GM18520 (cell line): ENCODE data around the gene MAS1L.
"Not testable (repeated sequence)": the region's sequence is repeated elsewhere in the genome, so short reads cannot be mapped to it uniquely, and the experiment has no call there.

Source experiments
- ATAC-seq: cut with Tn5 transposase; IDR thresholded peaks from one replicate; pipeline ENCODE4 v1.9.1; 2021; ENCODE audit not compliant: unreplicated experiment

MAS1L gene

GRCh38 chr6:29483735-29484134 lies 4.0 kb downstream of the MAS1L start:
- ATAC-seq: no peak

GRCh38 chr6:29483186-29483585 lies 4.6 kb downstream of the MAS1L start:
- no peak for ATAC-seq

- ATAC-seq: no peak
Measured at GRCh38 chr6:29479560-29479959, 8.2 kb downstream of the MAS1L start.

GRCh38 chr6:29478740-29479139 lies 9.0 kb downstream of the MAS1L start:
- no peak for ATAC-seq

- no peak for ATAC-seq
Measured at GRCh38 chr6:29477923-29478450, 9.8 kb downstream of the MAS1L start.

GRCh38 chr6:29474996-29475395 lies 12.8 kb downstream of the MAS1L start:
- ATAC-seq: no peak

- ATAC-seq: no peak
Measured at GRCh38 chr6:29466241-29466640, 21.5 kb downstream of the MAS1L start.

GRCh38 chr6:29465801-29466200 lies 22.0 kb downstream of the MAS1L start:
- ATAC-seq: no peak

- ATAC-seq: no peak
Measured at GRCh38 chr6:29465279-29465678, 22.5 kb downstream of the MAS1L start.

GRCh38 chr6:29462022-29462421 lies 25.7 kb downstream of the MAS1L start:
- ATAC-seq: no peak

- no peak for ATAC-seq
Measured at GRCh38 chr6:29461021-29461814, 26.5 kb downstream of the MAS1L start.

- no peak for ATAC-seq
Measured at GRCh38 chr6:29456971-29457370, 30.8 kb downstream of the MAS1L start, which contains the start of the genes OR11A1 and OR2H1. OR11A1 (minus strand) TSS chr6:29457071; CDS start chr6:29427641, 29,430 bp downstream. OR2H1 (plus strand) TSS chr6:29457155; CDS start chr6:29461770, 4,615 bp downstream.

- no peak for ATAC-seq
Measured at GRCh38 chr6:29451471-29452193, 36.1 kb downstream of the MAS1L start.

- no peak for ATAC-seq
Measured at GRCh38 chr6:29447670-29448069, 40.1 kb downstream of the MAS1L start.

GRCh38 chr6:29444031-29444430 lies 43.7 kb downstream of the MAS1L start:
- ATAC-seq: not testable (repeated sequence)

GRCh38 chr6:29442719-29443118 lies 45.0 kb downstream of the MAS1L start:
- ATAC-seq: no peak

- ATAC-seq: no peak
Measured at GRCh38 chr6:29439006-29439405, 48.8 kb downstream of the MAS1L start, which contains the start of gene OR10C1. OR10C1 (plus strand) TSS chr6:29439306; CDS start chr6:29440016, 710 bp downstream.

- not testable (repeated sequence) for ATAC-seq
Measured at GRCh38 chr6:29436730-29437129, 51.0 kb downstream of the MAS1L start.
